ENCODE measurements around the gene FAM89A. TPM values are rescaled to one million over a fixed set of nuclear protein-coding genes. Genes with fewer than 3 reads are reported as not detected.

The FAM89A gene
- 10 to 100 TPM; 14.3 to 15.1 TPM for total RNA-seq

- intact Hi-C loops (cut with micrococcal nuclease) = loop anchor here (2.0 to 10.0 kb wide), 4 partner anchors 61 to 485 kb away; partner anchors contain the start of genes ARV1, COG2, TSNAX and TTC13
- peaks cover 6% of the 10 kb centered on the region for H3K36me3 Mint-ChIP-seq
- no peak within 1 kb of the TSS for H3K27ac Mint-ChIP-seq
- peaks cover 8% of the 10 kb centered on the region for H3K9me3 Mint-ChIP-seq
- H3K27me3 Mint-ChIP-seq = no peaks in the 10 kb centered on the region
- POLR2A ChIA-PET = interaction anchor here (0.5 to 2.0 kb wide), 4 partner anchors 10 to 1482 kb away, joined by 3 to 6 read pairs (median 4); no protein-coding TSS in a partner anchor
- CTCF ChIA-PET = interaction anchor here (1.4 to 1.7 kb wide), 2 partner anchors 61 to 122 kb away, joined by 3 to 5 read pairs; partner anchors contain the start of genes ARV1 and TTC13
- peak; percentile 81 for DNase-seq
- H3K4me1 Mint-ChIP-seq (ENCODE audit: low read depth) = peaks cover 29% of the 10 kb centered on the region
- H3K4me3 Mint-ChIP-seq = peak within 1 kb of the TSS; percentile 74
These were observed at the start of gene FAM89A for GRCh38 chr1:231040019-231040799. Gene FAM89A (minus strand): TSS chr1:231040254. CDS start chr1:231040211, 43 bp downstream.

- Mint-ChIP-seq H3K9me3 (no peaks in the 10 kb centered on the region), H3K27ac (no peak overlapping the region), H3K36me3 (no peaks in the 10 kb centered on the region), H3K4me1 (ENCODE audit: low read depth) (no peaks in the 10 kb centered on the region), H3K4me3 (no peak overlapping the region), H3K27me3 (peaks cover 9% of the 10 kb centered on the region)
- intact Hi-C loops (cut with micrococcal nuclease) = no loop called here
- DNase-seq = no peak
- CTCF ChIA-PET = interaction anchor here (0.6 to 0.9 kb wide), 2 partner anchors 40 to 166 kb away, joined by 3 read pairs; no protein-coding TSS in a partner anchor
- POLR2A ChIA-PET = no interaction called here
These were observed 44.3 kb upstream of the FAM89A start for GRCh38 chr1:231084353-231084752.

- H3K4me3 Mint-ChIP-seq = no peak overlapping the region
- H3K36me3 Mint-ChIP-seq = no peaks in the 10 kb centered on the region
- H3K4me1 Mint-ChIP-seq (ENCODE audit: low read depth) = no peaks in the 10 kb centered on the region
- ChIA-PET CTCF (no interaction called here), POLR2A (no interaction called here)
- intact Hi-C loops (cut with micrococcal nuclease) = no loop called here
- no peak overlapping the region for H3K27ac Mint-ChIP-seq
- H3K9me3 Mint-ChIP-seq = no peaks in the 10 kb centered on the region
- DNase-seq = no peak
- peaks cover 5% of the 10 kb centered on the region for H3K27me3 Mint-ChIP-seq
These were observed 39.1 kb upstream of the FAM89A start for GRCh38 chr1:231079163-231079562.

- intact Hi-C loops (cut with micrococcal nuclease) = no loop called here
- H3K4me1 Mint-ChIP-seq (ENCODE audit: low read depth) = no peaks in the 10 kb centered on the region
- no peak for DNase-seq
- peaks cover 3% of the 10 kb centered on the region for H3K27me3 Mint-ChIP-seq
- H3K36me3 Mint-ChIP-seq = no peaks in the 10 kb centered on the region
- ChIA-PET POLR2A (no interaction called here), CTCF (no interaction called here)
- H3K4me3 Mint-ChIP-seq = no peak overlapping the region
- H3K27ac Mint-ChIP-seq = no peak overlapping the region
- no peaks in the 10 kb centered on the region for H3K9me3 Mint-ChIP-seq
These were observed 38.2 kb upstream of the FAM89A start for GRCh38 chr1:231078250-231078649.

- no peaks in the 10 kb centered on the region for H3K9me3 Mint-ChIP-seq
- no peaks in the 10 kb centered on the region for H3K36me3 Mint-ChIP-seq
- ChIA-PET POLR2A (no interaction called here), CTCF (interaction anchor here (0.6 kb wide), 1 partner anchor 15 kb away, joined by 3 read pairs; no protein-coding TSS in a partner anchor)
- intact Hi-C loops (cut with micrococcal nuclease) = no loop called here
- no peak overlapping the region for H3K4me3 Mint-ChIP-seq
- peaks cover 3% of the 10 kb centered on the region for H3K27me3 Mint-ChIP-seq
- no peak for DNase-seq
- no peak overlapping the region for H3K27ac Mint-ChIP-seq
- no peaks in the 10 kb centered on the region for H3K4me1 Mint-ChIP-seq (ENCODE audit: low read depth)
These were observed 36.7 kb upstream of the FAM89A start for GRCh38 chr1:231076802-231077201.

GRCh38 chr1:231075497-231075896 lies 35.4 kb upstream of the FAM89A start:
- Mint-ChIP-seq H3K4me3 (no peak overlapping the region), H3K4me1 (ENCODE audit: low read depth) (no peaks in the 10 kb centered on the region), H3K27me3 (peaks cover 3% of the 10 kb centered on the region), H3K36me3 (no peaks in the 10 kb centered on the region), H3K27ac (no peak overlapping the region), H3K9me3 (no peaks in the 10 kb centered on the region)
- no peak for DNase-seq
- POLR2A ChIA-PET = no interaction called here
- intact Hi-C loops (cut with micrococcal nuclease) = no loop called here
- CTCF ChIA-PET = no interaction called here

- Mint-ChIP-seq H3K4me3 (no peak overlapping the region), H3K36me3 (no peaks in the 10 kb centered on the region), H3K9me3 (no peaks in the 10 kb centered on the region), H3K4me1 (ENCODE audit: low read depth) (no peaks in the 10 kb centered on the region), H3K27ac (no peak overlapping the region), H3K27me3 (peaks cover 3% of the 10 kb centered on the region)
- POLR2A ChIA-PET = no interaction called here
- no peak for DNase-seq
- CTCF ChIA-PET = interaction anchor here (1.2 kb wide), 1 partner anchor 17 kb away, joined by 3 read pairs; no protein-coding TSS in a partner anchor
- intact Hi-C loops (cut with micrococcal nuclease) = no loop called here
These were observed 35.0 kb upstream of the FAM89A start for GRCh38 chr1:231075020-231075419.

- no peaks in the 10 kb centered on the region for H3K4me1 Mint-ChIP-seq (ENCODE audit: low read depth)
- H3K4me3 Mint-ChIP-seq = no peak overlapping the region
- intact Hi-C loops (cut with micrococcal nuclease) = no loop called here
- no peaks in the 10 kb centered on the region for H3K36me3 Mint-ChIP-seq
- peaks cover 3% of the 10 kb centered on the region for H3K27me3 Mint-ChIP-seq
- POLR2A ChIA-PET = no interaction called here
- DNase-seq = no peak
- CTCF ChIA-PET = interaction anchor here (1.2 kb wide), 1 partner anchor 18 kb away, joined by 3 read pairs; no protein-coding TSS in a partner anchor
- H3K27ac Mint-ChIP-seq = no peak overlapping the region
- H3K9me3 Mint-ChIP-seq = no peaks in the 10 kb centered on the region
These were observed 34.0 kb upstream of the FAM89A start for GRCh38 chr1:231074046-231074445.

GRCh38 chr1:231073331-231073730 lies 33.3 kb upstream of the FAM89A start:
- ChIA-PET POLR2A (no interaction called here), CTCF (no interaction called here)
- no peaks in the 10 kb centered on the region for H3K27me3 Mint-ChIP-seq
- intact Hi-C loops (cut with micrococcal nuclease) = no loop called here
- DNase-seq = no peak
- H3K27ac Mint-ChIP-seq = no peak overlapping the region
- H3K4me3 Mint-ChIP-seq = no peak overlapping the region
- no peaks in the 10 kb centered on the region for H3K4me1 Mint-ChIP-seq (ENCODE audit: low read depth)
- no peaks in the 10 kb centered on the region for H3K36me3 Mint-ChIP-seq
- H3K9me3 Mint-ChIP-seq = no peaks in the 10 kb centered on the region

- Mint-ChIP-seq H3K9me3 (no peaks in the 10 kb centered on the region), H3K36me3 (no peaks in the 10 kb centered on the region), H3K27ac (no peak overlapping the region), H3K4me3 (no peak overlapping the region), H3K27me3 (peaks cover 2% of the 10 kb centered on the region), H3K4me1 (ENCODE audit: low read depth) (no peaks in the 10 kb centered on the region)
- ChIA-PET POLR2A (no interaction called here), CTCF (no interaction called here)
- intact Hi-C loops (cut with micrococcal nuclease) = no loop called here
- no peak for DNase-seq
These were observed 32.5 kb upstream of the FAM89A start for GRCh38 chr1:231072502-231073094.

- no peak overlapping the region for H3K4me3 Mint-ChIP-seq
- peaks cover 2% of the 10 kb centered on the region for H3K27me3 Mint-ChIP-seq
- ChIA-PET POLR2A (no interaction called here), CTCF (no interaction called here)
- intact Hi-C loops (cut with micrococcal nuclease) = no loop called here
- H3K27ac Mint-ChIP-seq = no peak overlapping the region
- H3K36me3 Mint-ChIP-seq = no peaks in the 10 kb centered on the region
- DNase-seq = no peak
- no peaks in the 10 kb centered on the region for H3K9me3 Mint-ChIP-seq
- no peaks in the 10 kb centered on the region for H3K4me1 Mint-ChIP-seq (ENCODE audit: low read depth)
These were observed 32.0 kb upstream of the FAM89A start for GRCh38 chr1:231072041-231072440.

- CTCF ChIA-PET = no interaction called here
- Mint-ChIP-seq H3K4me3 (no peak overlapping the region), H3K4me1 (ENCODE audit: low read depth) (no peaks in the 10 kb centered on the region), H3K27ac (no peak overlapping the region), H3K9me3 (no peaks in the 10 kb centered on the region), H3K36me3 (no peaks in the 10 kb centered on the region), H3K27me3 (peaks cover 2% of the 10 kb centered on the region)
- DNase-seq = no peak
- intact Hi-C loops (cut with micrococcal nuclease) = no loop called here
- POLR2A ChIA-PET = no interaction called here
These were observed 30.8 kb upstream of the FAM89A start for GRCh38 chr1:231070758-231071444.

Data from activated CD4-positive, alpha-beta memory T cell treated with anti-CD3 and anti-CD28 coated beads for 36 hours (primary cell).